ENCODE data around the gene CPSF3. TPM values are rescaled to one million over a fixed set of nuclear protein-coding genes. Genes with fewer than 3 reads are reported as not detected.

CPSF3 gene
- total and polyA plus RNA-seq, 8 donors, result 8.2 to 55.3 (median 16.7) TPM

GRCh38 chr2:9424447-9425164, 1.2 kb downstream of the CPSF3 start:
- 36 to 57% (median 42%) methylated on average over 11 of the region's 11 CpGs for WGBS, 5 donors
- no peak for DNase-seq
- TF ChIP-seq POLR2AphosphoS5 (IDR thresholded peaks at IDR 0.05) (no peak), CTCF (IDR thresholded peaks at IDR 0.05) (no peak), POLR2A (IDR thresholded peaks at IDR 0.05) (no peak), EP300 (IDR thresholded peaks at IDR 0.05) (no peak)
- intact Hi-C loops (cut with DNase I; ENCODE audit: low total_unique reads), result no loop called here
- Histone ChIP-seq H3K27me3 (no peaks in the 10 kb centered on the region), H3K27ac (peak overlapping the region in 4 of 5 donors; percentile 87 to 95 (median 93)), H3K36me3 (peaks cover 0 to 12% (median 10%) of the 10 kb centered on the region in 4 donors), H3K9me3 (no peaks in the 10 kb centered on the region), H3K4me1 (peaks cover 22 to 48% (median 33%) of the 10 kb centered on the region in 4 donors), H3K4me3 (peak overlapping the region; percentile 72 to 86 (median 80))

DNA sequence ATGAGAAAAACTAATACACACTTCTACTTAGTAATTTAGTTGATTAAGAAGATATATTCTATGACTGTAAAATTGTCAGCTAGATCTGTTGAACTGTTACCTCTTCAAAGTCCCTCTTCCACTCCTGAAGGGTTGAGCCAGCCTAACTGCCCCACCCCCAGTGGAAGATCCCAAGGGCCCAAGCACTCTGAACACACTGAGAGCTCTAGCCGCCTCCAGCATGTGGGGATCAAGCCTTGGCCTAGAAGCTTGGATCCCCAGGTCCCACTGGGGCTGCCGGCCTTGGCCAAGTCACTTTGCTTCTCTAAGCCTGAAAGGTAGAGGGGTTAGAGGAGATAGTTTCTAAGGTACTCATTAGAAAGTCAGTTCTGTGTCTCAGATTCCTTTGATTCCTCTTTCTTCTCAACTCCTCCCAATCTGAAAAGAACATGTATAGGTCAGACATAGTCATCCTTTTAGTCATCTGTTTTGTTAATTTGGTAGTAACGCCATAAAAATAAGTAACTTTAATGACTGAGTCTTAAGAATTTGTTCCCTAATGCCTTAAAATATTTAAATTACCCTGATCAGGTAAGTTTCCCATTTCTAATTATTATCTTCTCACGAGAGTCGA, 5.6 kb downstream of the CPSF3 start:
- Histone ChIP-seq H3K4me1 (peaks cover 8 to 15% (median 11%) of the 10 kb centered on the region in 4 donors), H3K27ac (no peak overlapping the region), H3K36me3 (peaks cover 23 to 56% (median 54%) of the 10 kb centered on the region in 4 donors), H3K4me3 (no peak overlapping the region), H3K27me3 (no peaks in the 10 kb centered on the region), H3K9me3 (no peaks in the 10 kb centered on the region)
- TF ChIP-seq CTCF (IDR thresholded peaks at IDR 0.05) (no peak), POLR2AphosphoS5 (IDR thresholded peaks at IDR 0.05) (no peak), POLR2A (IDR thresholded peaks at IDR 0.05) (no peak), EP300 (IDR thresholded peaks at IDR 0.05) (no peak)
- WGBS, 5 donors, result 77 to 91% (median 84%) methylated on average over 5 of the region's 5 CpGs
- intact Hi-C loops (cut with DNase I; ENCODE audit: low total_unique reads), result no loop called here
- no peak for DNase-seq

DNA sequence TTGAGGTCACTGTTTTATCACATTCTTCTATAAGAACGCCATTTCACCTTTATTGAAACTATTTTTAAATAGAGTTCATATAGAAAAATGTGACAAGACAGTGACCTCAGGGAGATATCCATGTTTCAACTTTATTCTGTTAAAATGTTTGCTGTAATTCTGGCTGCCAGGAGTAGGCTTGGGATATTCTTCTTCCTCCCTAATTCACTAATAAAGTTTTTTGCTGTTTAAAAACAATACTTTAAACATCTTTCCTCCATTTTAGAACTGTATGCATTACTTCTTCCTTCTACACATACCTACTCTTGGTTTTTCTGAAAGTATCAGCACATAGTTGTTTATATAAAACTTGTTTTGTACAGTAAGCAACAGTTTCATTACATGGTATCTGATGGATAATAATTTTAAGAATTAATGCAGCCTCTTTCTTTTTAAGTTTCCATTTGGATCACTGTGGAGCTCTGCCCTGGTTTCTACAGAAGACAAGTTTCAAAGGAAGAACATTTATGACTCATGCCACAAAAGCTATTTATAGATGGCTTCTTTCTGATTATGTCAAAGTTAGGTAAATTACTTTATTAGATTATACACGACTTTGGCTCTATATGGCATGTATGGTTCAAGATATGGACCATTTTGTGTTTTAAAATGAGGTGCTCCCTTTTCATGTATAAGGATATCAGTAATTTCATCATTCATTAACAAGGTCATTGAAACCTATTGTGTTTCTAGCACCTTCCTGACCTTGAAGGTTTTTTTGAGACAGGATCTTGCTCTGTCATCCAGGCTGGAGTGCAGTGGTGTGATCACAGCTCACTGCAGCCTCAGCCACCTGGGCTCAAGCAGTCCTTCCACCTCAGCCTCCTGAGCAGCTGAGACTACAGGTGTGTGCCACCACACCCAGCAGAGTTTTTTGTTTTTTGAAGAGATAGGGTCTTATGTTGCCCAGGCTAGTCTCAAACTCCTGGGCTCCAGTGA, 7.2 kb downstream of the CPSF3 start:
- WGBS, 5 donors, result 57 to 67% (median 61%) methylated on average over 2 of the region's 2 CpGs
- TF ChIP-seq EP300 (IDR thresholded peaks at IDR 0.05) (no peak), POLR2A (IDR thresholded peaks at IDR 0.05) (no peak), CTCF (IDR thresholded peaks at IDR 0.05) (no peak), POLR2AphosphoS5 (IDR thresholded peaks at IDR 0.05) (no peak)
- intact Hi-C loops (cut with DNase I; ENCODE audit: low total_unique reads), result no loop called here

DNA sequence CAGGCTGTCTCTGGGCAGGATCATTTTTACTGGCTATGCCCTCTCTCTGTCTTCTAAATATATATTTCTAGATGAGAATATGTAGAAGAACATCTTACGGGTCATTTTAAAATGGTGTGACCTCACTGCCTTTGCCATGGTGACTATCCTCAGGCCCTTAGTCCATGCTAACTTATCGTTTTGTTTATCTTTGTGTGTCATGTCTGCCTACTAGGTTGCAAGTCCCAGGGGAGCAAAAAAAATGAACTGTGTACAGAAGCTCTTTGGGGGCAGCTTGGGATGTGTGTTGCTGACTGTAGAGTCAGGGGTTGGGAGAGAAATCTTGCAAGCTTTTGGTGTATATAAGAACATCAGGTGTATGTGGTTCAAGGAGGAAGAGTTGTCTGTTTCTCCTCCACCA, 11.0 kb downstream of the CPSF3 start:
- no peak for TF ChIP-seq CTCF (IDR thresholded peaks at IDR 0.05)
- TF ChIP-seq POLR2AphosphoS5 (IDR thresholded peaks at IDR 0.05), result no peak
- no peak for TF ChIP-seq EP300 (IDR thresholded peaks at IDR 0.05)
- no peak for TF ChIP-seq POLR2A (IDR thresholded peaks at IDR 0.05)
- 71 to 78% (median 75%) methylated on average over 2 of the region's 2 CpGs for WGBS, 5 donors
- H3K27ac ChIP-seq, result no peak overlapping the region

More for the DNA sequence above, 7.2 kb downstream of the CPSF3 start:
- Histone ChIP-seq H3K36me3 (peaks cover 30 to 72% (median 70%) of the 10 kb centered on the region in 4 donors), H3K27ac (no peak overlapping the region), H3K27me3 (no peaks in the 10 kb centered on the region), H3K4me3 (no peak overlapping the region), H3K4me1 (no peaks in the 10 kb centered on the region), H3K9me3 (no peaks in the 10 kb centered on the region)
- DNase-seq, result no peak

More for the DNA sequence above, 11.0 kb downstream of the CPSF3 start:
- Histone ChIP-seq H3K4me3 (no peak overlapping the region), H3K9me3 (no peaks in the 10 kb centered on the region), H3K4me1 (no peaks in the 10 kb centered on the region), H3K27me3 (no peaks in the 10 kb centered on the region), H3K36me3 (peaks cover 54 to 100% (median 100%) of the 10 kb centered on the region in 4 donors)
- no peak for DNase-seq
- intact Hi-C loops (cut with DNase I; ENCODE audit: low total_unique reads), result no loop called here
